ENCODE data around the gene MRPL43. TPM values are rescaled to one million over a fixed set of nuclear protein-coding genes. Genes with fewer than 3 reads are reported as not detected.
"Not testable (repeated sequence)": the region's sequence is repeated elsewhere in the genome, so short reads cannot be mapped to it uniquely, and the experiment has no call there.

Gene MRPL43
- 51.8 and 67.3 TPM in 2 replicates for total RNA-seq

DNA sequence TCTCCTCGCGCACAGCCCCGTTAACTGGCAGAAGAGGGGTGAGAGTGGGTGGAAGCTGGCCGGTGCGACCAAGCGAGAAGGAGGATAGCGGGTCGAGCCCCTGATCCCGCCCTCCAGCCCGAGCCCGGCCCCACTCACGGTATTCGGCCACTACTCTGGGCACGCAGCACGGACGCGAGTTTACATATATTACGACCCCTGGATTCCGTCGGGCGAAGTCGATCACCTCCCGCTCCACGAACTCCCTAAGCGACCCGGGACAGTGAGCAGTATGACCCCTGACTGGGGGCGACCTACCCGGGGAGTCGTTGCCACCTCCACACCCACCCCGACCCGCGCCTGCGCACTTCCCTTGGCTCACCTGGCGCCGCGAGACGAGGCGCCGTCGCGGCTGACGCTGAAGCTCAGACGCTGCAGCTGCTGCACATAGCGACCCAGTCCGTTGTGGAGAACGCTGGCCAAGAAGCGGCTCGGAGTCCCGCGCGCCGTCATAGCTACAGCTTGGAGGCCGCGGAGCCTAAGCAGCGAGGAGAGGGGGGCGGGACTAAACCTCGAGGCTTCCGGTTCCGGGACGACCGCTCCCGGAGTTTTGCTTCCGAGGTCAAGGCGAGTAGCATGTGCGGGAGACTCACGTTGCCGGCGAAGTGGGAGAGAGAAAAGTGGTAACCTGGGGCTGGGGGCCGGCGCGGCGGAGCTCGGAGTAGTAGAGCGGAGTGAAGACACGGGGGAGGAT, at the start of gene MRPL43, which contains the start of gene TWNK:
TSS of gene MRPL43 (minus strand) at position 546 of the 733 bp plus-strand sequence. CDS start at position 492, 54 bp downstream.
TSS of gene TWNK (plus strand) at position 592 of the 733 bp plus-strand sequence. CDS start 668 bp downstream, outside the sequence.
- TF ChIP-seq, protein P1, sequence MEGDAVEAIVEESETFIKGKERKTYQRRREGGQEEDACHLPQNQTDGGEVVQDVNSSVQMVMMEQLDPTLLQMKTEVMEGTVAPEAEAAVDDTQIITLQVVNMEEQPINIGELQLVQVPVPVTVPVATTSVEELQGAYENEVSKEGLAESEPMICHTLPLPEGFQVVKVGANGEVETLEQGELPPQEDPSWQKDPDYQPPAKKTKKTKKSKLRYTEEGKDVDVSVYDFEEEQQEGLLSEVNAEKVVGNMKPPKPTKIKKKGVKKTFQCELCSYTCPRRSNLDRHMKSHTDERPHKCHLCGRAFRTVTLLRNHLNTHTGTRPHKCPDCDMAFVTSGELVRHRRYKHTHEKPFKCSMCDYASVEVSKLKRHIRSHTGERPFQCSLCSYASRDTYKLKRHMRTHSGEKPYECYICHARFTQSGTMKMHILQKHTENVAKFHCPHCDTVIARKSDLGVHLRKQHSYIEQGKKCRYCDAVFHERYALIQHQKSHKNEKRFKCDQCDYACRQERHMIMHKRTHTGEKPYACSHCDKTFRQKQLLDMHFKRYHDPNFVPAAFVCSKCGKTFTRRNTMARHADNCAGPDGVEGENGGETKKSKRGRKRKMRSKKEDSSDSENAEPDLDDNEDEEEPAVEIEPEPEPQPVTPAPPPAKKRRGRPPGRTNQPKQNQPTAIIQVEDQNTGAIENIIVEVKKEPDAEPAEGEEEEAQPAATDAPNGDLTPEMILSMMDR (IDR thresholded peaks at IDR 0.05; ENCODE audit: insufficient read depth, low read depth, low read length) = no peak
- DNase-seq (ENCODE audit: low read depth) = peak; percentile 65
- peak within 1 kb of the TSS; percentile 99 for H3K4me3 ChIP-seq (ENCODE audit: low read depth, low read length)

GRCh38 chr10:101036726-101037125, 49.4 kb upstream of the MRPL43 start:
- no peak for DNase-seq (ENCODE audit: low read depth)

GRCh38 chr10:101035916-101036702, 48.8 kb upstream of the MRPL43 start:
- no peak for DNase-seq (ENCODE audit: low read depth)
- TF ChIP-seq, protein P1 (IDR thresholded peaks at IDR 0.05; ENCODE audit: insufficient read depth, low read depth, low read length) = no peak
- no peak overlapping the region for H3K4me3 ChIP-seq (ENCODE audit: low read depth, low read length)

More at GRCh38 chr10:101036726-101037125, 49.4 kb upstream of the MRPL43 start:
- H3K4me3 ChIP-seq (ENCODE audit: low read depth, low read length) = no peak overlapping the region
- TF ChIP-seq, protein P1 (IDR thresholded peaks at IDR 0.05; ENCODE audit: insufficient read depth, low read depth, low read length) = no peak

DNA sequence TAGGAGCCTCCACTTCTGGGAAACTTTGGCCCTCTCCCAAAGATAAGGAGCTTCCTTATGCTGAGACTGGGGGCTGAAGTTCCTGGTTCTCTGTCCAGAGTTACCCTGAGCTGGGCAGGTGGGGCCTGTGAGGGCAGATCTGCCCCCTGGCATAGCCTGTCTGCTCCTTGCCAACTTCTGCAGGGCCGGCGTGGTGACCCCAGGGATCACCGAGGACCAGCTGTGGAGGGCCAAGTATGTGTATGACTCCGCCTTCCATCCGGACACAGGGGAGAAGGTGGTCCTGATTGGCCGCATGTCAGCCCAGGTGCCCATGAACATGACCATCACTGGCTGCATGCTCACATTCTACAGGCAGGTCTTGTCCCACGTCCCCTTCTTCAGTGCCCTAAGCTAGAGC, 48.0 kb upstream of the MRPL43 start:
- H3K4me3 ChIP-seq (ENCODE audit: low read depth, low read length) = no peak overlapping the region
- no peak for DNase-seq (ENCODE audit: low read depth)
- TF ChIP-seq, protein P1 (IDR thresholded peaks at IDR 0.05; ENCODE audit: insufficient read depth, low read depth, low read length) = no peak

DNA sequence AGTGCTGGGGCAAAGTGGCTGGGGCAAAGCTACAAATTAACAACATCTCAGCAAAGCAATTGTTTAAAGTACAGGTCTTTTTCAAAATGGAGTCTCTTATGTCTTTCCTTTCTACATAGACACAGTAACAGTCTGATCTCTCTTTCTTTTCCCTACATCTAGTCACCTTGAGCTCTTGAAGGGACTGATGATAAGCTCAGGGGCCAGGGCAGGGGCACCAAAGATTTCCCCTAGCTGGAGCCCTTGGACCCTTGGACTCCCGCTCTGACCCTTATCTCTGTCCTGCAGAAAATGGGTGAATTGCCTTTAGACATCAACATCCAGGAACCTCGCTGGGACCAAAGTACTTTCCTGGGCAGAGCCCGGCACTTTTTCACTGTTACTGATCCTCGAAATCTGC, 47.1 kb upstream of the MRPL43 start:
- DNase-seq (ENCODE audit: low read depth); H3K4me3 ChIP-seq (ENCODE audit: low read depth, low read length): not testable (repeated sequence)

GRCh38 chr10:101033276-101033675, 46.0 kb upstream of the MRPL43 start:
- peak overlapping the region; percentile 94 for H3K4me3 ChIP-seq (ENCODE audit: low read depth, low read length)
- TF ChIP-seq, protein P1 (IDR thresholded peaks at IDR 0.05; ENCODE audit: insufficient read depth, low read depth, low read length) = no peak
- DNase-seq (ENCODE audit: low read depth) = no peak

GRCh38 chr10:101032637-101033224, 45.4 kb upstream of the MRPL43 start:
- TF ChIP-seq, protein P1 (IDR thresholded peaks at IDR 0.05; ENCODE audit: insufficient read depth, low read depth, low read length) = no peak
- DNase-seq (ENCODE audit: low read depth) = peak; percentile 91

More at GRCh38 chr10:101032637-101033224, 45.4 kb upstream of the MRPL43 start:
- peak overlapping the region; percentile 94 for H3K4me3 ChIP-seq (ENCODE audit: low read depth, low read length)

All from fibroblast of villous mesenchyme (primary cell).